Choroid plexus epithelial cell (primary cell): ENCODE results near the gene PTPRG.

Experiments used
- DNase-seq: peaks from one replicate; pipeline ENCODE4 v3.0.0-alpha.2; 2010; ENCODE audit warnings: low read depth
- H3K4me3 ChIP-seq: 2 replicates; pipeline ENCODE4 v1.5.1; 2011; ENCODE audit warnings: low read depth, mild to moderate bottlenecking, control low read depth, low read length, moderate library complexity
- CTCF ChIP-seq: conservative IDR thresholded peaks from 2 replicates; pipeline ENCODE4 v1.5.1; 2011; ENCODE audit warnings: low read depth, mild to moderate bottlenecking, control low read depth, inconsistent platforms, low read length, moderate library complexity

Gene PTPRG

GRCh38 chr3:61527011-61527410 is 34.4 kb upstream of the PTPRG start:
- H3K4me3 ChIP-seq = no peak overlapping the region
- TF ChIP-seq CTCF = no peak
- no peak for DNase-seq

DNA sequence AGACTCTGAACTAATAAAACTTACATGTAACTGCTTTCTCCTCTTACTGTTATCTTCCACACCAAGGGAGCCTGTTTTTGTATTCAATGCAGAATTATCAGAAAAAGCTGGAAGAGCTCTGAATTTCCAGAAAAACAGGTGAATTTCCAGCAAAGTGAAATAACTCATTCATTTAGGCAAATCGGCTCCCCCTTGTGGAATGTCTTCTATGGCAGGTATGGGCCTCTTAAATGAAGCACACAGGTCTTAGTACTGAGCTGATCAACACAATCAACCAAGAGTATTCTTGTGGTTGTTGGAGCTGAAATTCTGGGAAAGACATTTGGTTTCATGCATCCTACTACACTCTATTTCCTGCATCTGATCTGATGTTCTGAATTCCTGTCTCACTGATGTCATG is 31.0 kb upstream of the PTPRG start:
- H3K4me3 ChIP-seq = no peak overlapping the region
- peak; percentile 75 for TF ChIP-seq CTCF
- peak; percentile 76 for DNase-seq

GRCh38 chr3:61531528-61531927 is 29.8 kb upstream of the PTPRG start:
- no peak for TF ChIP-seq CTCF
- no peak overlapping the region for H3K4me3 ChIP-seq
- no peak for DNase-seq

- DNase-seq = no peak
- TF ChIP-seq CTCF = no peak
Observed at GRCh38 chr3:61532739-61533500, 28.5 kb upstream of the PTPRG start.

GRCh38 chr3:61535826-61536225 is 25.5 kb upstream of the PTPRG start:
- no peak overlapping the region for H3K4me3 ChIP-seq
- no peak for DNase-seq
- TF ChIP-seq CTCF = no peak

More at GRCh38 chr3:61532739-61533500, 28.5 kb upstream of the PTPRG start:
- no peak overlapping the region for H3K4me3 ChIP-seq

DNA sequence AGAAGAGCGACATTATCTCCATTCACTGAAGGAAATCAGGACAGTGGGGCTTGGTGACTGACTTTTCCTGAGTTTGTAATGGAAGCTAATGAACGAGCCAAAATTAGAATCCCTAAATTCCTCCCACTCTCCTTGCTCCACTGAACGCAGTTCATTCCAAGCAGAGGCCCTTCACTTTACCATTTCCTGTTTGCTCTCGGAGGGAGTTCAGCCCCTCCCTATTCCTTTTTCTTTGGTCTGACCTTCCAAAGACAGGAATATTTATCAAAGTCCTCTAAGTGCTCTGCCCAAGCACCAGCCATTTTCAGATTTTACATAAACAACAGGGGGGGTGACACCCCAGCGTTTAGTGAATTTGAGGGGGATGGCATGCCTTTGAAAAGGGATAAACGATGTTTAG is 24.0 kb upstream of the PTPRG start:
- H3K4me3 ChIP-seq = no peak overlapping the region
- peak; percentile 23 for DNase-seq
- TF ChIP-seq CTCF = no peak

DNA sequence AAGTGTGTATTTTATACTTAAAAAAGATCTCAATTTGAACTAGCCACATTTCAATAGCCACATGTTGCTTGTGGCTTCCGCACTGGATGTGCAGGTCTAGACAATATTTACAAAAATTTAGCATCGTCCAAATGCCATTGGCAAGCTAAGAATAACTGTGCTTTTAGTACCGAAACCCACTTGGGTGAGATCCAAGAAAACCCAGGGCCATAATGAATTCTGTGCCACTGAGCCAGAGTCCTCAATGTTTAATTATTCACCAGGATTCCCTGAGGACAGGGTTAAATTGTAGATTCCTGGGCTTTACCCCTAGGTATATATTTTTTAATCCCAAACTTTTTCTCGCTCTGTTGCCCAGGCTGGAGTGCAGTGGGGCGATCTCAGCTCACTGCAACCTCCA is 22.9 kb upstream of the PTPRG start:
- no peak for TF ChIP-seq CTCF

More for the DNA sequence above, 22.9 kb upstream of the PTPRG start:
- no peak overlapping the region for H3K4me3 ChIP-seq
- no peak for DNase-seq
